Fibroblast of skin of left biceps (primary cell): Measurements from ENCODE around the gene WNT10A.

Experiments used
- DNase-seq, 2 experiments: peaks; one replicate each; pipeline ENCODE4 v3.0.0-alpha.2; 2013; ENCODE audit warnings: low read depth in 2 of 2

Gene WNT10A

DNA sequence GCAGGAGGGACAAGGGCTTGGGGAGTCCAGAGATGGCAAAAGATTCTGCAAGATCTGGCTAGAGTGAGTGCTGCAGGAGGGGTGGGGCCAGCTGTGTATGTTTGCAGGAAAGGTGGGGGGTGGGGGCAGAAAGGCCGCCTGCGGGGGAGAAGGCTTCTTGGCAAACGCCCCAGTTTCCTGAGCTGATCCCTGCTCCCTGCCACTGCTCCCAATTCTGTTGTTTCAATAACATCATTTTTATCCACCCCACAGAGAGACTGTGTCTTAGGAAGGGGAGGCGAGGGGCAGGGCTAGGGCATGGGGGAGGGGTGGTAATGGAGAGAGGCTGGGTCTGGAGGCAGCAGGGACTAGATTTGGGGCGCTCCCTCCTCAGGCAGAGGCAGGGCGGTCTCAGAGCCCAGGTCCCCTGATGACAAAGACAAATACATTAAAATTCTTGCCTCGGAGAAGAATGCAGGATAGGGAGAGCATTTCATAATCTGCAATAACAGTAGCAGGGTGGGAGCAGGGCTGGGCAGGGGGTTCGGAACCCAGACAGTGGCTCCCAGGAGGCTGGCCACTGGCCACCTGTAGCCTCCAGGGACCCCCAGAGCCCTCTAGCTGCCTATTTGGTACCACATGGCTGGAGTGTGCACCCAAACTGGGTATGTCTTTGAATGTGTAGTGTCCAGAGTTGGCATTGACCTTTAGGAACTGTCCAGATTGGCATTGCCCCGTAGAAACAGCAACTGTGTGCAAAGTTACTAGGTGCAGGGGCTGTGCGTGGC is 23.1 kb upstream of the WNT10A start:
- DNase-seq = no peak

- no peak for DNase-seq
Measured at GRCh38 chr2:218858138-218858445, 22.6 kb upstream of the WNT10A start.

DNA sequence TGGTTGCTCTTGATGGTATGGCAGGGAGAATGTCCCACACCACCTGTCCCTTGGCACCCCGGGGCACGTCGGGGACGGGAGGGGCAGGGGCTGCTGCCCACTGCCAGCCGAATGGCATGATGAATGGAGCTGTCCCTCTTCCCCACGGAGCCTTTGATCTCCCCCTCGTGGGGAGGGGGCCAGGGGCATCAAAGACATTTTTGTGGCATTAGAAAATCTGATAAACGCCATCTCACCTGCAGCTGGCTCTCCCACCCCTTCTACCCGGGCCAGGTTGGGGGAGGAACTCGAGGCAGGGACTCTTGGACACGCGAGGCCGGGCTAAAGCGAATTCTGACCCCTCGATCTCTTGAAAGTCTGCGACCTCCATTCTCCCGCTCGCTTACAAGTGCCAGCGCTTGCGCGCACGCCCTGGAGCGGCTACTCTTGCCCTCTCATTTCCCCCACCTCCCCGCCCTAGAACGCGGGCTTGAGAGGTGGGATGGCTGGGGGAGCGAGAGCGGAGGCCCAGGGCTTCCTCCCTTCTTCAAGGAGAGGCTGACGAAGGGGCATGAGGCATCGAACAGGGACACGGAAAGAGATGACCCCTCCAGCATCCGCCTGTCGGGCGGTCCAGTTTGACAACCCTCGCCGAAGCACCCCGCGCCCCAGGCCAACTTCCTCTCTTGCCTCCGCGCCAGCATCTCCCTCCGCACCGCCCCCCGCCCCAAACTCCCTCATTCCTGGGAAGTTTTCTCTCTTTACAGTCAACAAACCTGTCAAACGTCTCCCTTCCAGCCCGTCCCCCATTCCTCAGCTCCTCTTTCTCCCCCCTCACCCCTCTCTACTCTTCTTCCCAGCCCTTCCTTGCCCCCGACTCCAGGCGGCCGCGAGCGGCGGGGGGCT is 21.7 kb upstream of the WNT10A start:
- no peak for DNase-seq

DNA sequence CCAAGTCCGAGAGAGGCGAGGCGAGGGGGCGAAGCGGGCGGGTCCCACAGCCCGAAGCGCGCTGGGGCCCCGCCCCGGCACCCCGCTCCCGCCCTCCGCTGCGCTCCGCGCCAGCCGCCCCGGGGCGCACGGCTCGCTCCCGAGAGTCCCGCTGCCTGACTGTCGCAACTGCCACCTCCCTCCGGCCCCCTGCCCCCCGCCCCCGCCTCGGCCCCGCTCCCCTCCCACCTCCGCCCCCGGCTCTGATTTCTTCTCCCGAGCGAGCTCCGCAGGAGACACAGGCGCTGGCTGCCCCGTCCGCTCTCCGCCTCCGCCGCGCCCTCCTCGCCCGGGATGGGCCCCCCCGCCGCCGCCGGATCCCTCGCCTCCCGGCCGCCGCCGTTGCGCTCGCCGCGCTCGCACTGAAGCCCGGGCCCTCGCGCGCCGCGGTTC is 21.1 kb upstream of the WNT10A start, which contains the start of gene WNT6:
Gene WNT6 (plus strand): TSS at position 250 of the 432 bp plus-strand sequence. CDS start 233 bp downstream, outside the sequence.
- DNase-seq = no peak

- DNase-seq = no peak
Measured at GRCh38 chr2:218859988-218860831, 20.4 kb upstream of the WNT10A start.

- peak; percentile 47 to 51 for DNase-seq
Measured at GRCh38 chr2:218860950-218861381, 19.7 kb upstream of the WNT10A start.

GRCh38 chr2:218861645-218862318 is 18.9 kb upstream of the WNT10A start:
- no peak for DNase-seq

GRCh38 chr2:218863021-218863520 is 17.6 kb upstream of the WNT10A start:
- DNase-seq = no peak

- no peak for DNase-seq
Measured at GRCh38 chr2:218865396-218865795, 15.3 kb upstream of the WNT10A start.

GRCh38 chr2:218865999-218866398 is 14.7 kb upstream of the WNT10A start:
- DNase-seq = no peak

DNA sequence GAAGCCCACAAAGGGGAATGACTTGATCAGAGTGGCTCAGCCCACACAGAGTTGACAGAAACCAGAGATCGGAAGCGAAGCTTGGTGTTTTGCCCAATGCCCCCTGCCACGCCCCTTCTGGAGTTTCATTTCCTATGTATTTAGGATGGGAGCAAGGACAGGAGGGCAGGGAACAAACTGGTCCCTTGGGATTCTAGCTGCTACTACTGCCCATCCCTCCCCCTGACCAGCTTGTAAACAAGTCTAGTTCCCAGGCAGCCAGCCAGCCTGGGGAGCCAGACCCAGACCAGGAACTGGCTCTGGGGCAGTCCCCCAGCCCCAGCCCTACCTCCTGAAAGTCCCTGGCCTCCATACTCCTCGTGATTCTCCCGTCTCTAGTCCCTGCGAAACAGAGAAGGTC is 12.8 kb upstream of the WNT10A start:
- no peak for DNase-seq

DNA sequence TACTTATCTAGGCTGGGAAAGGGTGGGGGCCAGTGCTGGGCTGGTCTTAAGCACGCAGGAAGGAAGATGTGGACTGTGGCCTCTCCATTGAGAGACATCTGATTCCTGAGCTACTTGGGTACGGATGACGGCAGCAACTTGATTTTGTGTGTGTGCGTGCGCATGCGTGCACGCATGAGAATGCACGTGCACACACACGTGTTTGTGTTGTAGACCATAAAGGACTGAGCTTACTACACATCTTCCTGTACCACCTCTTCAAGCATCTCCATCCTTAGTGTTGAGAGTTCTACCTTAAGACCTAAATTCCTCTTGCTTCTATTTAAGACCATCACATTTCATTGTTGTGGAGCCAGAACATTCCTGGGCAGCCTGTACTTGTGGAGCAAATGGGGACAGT is 11.6 kb upstream of the WNT10A start:
- DNase-seq = no peak

GRCh38 chr2:218870984-218871344 is 9.7 kb upstream of the WNT10A start:
- DNase-seq = no peak

GRCh38 chr2:218871345-218872302 is 9.0 kb upstream of the WNT10A start:
- DNase-seq = no peak

DNA sequence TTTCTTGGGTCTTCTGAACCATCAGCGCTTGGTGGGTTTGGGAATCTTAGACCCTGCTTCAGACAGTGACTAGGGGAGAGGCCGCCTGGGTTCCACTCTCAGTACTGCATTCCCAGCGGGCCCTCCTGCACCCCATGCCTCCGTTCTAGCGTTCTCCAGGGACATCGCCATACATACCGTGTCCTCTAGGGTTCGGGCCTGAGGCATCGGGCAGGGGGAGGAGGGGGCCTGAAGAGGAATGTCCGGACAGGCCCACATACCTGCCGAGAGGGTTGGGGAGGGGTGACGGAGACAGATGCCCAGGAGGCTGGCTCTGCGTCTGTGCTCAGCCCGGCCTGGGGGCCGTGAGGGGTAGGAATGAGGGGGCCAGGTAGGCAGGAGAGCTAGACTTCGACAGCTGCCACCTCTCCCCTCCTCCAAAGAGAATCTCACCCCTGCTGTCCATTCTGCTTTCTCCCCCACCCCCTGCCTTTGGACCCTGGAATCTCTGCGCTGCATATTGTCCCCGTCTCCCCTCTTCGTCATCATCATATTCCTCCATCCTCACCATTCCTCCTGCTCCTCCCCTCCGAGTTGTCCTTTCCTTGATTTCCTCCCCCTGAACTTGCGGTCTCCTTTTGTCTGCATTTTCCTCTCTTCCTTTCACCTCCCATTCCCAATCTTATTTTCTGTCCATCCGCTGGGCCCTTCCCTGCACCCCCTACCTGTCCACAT is 7.8 kb upstream of the WNT10A start:
- DNase-seq = no peak

- no peak for DNase-seq
Measured at GRCh38 chr2:218873359-218874194, 7.1 kb upstream of the WNT10A start.

DNA sequence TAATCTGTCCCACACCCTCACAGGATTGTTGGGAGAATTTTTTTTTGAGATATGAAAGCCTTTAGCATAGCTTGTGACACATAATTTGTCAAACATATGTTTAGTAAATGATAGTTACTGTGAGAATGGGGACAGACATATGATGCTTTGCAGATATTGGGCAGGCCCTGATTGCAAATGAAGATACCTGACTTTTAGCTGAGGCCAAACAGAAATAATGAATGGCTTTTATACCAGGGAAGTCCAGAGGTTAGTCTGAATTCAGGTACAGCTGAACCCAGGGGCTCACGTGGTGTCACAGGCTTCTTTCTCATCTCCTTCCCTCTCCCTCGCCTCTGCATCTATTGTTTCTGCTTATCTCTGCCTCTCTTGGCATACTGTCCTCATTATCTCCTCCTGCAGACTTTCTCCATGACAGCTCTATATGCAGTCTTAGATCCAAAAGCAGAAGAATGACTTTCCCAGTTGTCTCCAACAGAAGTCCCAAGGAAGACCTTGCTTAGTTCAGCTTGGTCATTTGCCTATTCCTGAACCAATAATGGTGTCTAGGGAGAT is 4.9 kb upstream of the WNT10A start:
- no peak for DNase-seq

GRCh38 chr2:218876562-218877219 is 4.0 kb upstream of the WNT10A start:
- DNase-seq = no peak
